RPMI8226 (cell line): ENCODE data around the gene VTCN1.

Experiments
- DNase-seq: peaks from one replicate; pipeline ENCODE4 v3.0.0-alpha.2; 2015

VTCN1 gene

GRCh38 chr1:117093870-117094621 is 116.7 kb downstream of the VTCN1 start:
- DNase-seq = peak; percentile 16
